SIG-M5 treated with dmso at 0.1 percent for 504 hours (cell line): ENCODE results near the gene AHRR.
"Not testable (repeated sequence)": the region's sequence is repeated elsewhere in the genome, so short reads cannot be mapped to it uniquely, and the experiment has no call there.

Source experiments
- DNase-seq: peaks from one replicate; lab custom pipeline; 2025; ENCODE audit not compliant: unreplicated experiment; lab: John Stamatoyannopoulos, UW

AHRR gene

DNA sequence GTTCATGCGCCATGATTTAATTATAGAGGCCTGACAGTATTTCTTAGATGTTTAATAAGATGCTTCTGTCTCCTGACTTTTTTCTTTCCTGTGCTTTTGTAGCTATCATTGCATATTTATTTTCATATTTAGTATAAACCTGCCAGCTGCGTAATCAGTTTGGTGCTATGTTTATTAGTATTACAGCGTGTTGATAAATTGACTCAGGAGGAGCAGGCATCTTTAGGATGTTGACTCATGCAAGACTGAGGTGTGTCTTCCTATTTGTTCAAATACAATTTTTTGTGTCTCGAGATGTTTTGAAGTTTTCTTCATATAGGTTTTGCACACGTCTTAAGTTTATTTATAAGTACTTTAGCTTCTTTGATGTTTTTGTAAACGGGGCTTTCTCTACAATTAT lies 85.5 kb downstream of the AHRR start:
- DNase-seq: no peak

DNA sequence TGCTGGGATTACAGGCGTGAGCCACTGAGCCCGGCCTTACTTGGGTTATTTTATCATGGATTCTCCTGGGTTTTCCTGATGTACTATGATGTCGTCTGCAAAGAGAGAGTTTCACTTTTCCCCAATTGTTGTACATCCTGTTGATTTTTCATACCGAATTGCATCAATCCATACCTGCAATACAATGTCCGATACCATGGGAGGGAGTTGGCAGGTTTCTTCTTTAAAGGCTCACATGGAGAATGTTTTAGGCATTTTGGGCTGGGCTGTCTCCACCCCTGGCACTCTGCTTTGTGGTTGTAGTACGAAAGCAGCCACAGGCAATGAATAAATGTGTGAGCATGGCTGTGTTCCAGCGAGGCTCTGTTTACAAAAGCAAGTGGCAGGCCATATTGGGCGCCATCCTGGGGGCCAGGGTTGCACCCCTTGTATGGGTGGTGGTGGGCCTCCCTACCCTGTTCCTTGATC lies 86.3 kb downstream of the AHRR start:
- no peak for DNase-seq

DNA sequence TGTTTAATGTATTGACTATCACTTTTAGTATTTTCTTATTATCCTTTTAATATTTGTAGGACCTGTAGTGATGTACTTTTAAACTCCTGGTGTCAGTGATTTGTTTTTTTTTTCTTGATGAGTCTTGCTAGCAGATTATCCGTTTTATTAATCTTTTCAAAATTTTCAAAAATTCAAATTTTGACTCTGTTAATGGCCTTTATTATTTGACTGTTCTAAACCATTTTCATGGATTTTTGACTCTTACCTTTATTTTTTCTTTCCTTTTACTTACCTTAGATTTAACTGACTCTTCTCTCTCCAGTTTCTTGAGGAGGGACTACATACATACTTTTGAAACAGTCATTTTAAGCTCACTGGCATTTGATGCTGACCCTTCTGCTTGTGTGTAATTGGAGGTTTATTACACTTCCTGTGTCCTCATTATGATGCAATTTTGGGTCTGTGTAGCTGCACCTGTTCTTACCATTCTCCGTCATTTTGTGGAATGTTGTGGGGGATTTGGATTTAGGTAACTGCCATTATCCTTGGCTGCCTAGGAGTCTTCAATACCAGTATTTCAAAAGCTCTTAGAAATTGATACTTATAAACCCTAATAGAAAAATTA lies 89.5 kb downstream of the AHRR start:
- no peak for DNase-seq

DNA sequence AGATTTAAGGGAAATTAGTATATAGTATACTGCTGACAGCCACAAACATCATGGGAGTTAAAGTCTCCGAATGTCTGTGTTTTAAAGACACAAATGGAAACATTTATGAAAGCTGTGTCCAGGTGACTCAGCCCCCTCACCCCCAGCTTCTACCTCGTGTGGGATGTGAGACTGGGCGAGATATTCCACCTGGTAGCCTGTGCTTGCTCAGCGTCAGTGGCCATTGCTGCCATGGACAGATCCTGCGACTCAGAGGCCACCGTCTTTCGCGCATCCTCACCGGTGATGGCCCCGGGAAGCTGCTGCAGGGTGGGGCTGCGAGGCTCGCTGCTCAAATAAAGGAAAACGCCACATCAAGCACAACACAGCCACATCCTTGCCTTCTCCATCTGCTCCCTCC lies 90.2 kb downstream of the AHRR start:
- no peak for DNase-seq

DNA sequence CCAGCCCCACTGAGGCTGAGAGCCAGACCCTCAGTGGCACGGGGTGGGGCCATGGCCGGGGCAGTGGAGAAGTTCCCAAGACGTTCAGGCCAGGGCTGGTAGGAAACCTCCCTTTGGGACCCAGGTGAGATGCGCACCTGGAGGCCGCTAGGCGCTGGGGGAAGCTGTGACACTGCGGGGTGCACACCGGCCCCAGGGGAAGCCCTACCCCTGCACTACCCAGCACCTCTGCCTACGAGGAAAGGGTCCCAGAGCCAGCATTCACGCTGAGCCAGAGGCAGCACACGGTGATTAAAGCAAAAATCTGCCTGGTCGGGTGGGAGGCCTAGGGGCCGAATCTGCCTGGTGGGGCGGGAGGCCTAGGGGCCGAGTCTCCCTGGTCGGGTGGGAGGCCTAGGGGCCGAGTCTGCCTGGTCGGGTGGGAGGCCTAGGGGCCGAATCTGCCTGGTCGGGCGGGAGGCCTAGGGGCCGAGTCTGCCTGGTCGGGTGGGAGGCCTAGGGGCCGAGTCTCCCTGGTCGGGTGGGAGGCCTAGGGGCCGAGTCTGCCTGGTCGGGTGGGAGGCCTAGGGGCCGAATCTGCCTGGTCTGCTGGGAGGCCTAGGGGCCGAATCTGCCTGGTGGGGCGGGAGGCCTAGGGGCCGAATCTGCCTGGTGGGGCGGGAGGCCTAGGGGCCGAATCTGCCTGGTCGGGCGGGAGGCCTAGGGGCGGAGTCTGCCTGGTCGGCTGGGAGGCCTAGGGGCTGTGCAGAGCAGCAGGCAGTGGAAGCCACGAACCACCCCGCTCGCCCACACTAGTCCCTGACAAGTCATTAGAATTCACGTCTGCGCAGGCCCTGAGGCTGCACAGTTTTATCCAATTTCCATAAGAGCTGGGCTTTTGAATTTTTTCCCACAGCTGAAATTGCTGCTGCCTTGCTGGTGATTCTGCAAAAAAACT lies 93.7 kb downstream of the AHRR start:
- not testable (repeated sequence) for DNase-seq

DNA sequence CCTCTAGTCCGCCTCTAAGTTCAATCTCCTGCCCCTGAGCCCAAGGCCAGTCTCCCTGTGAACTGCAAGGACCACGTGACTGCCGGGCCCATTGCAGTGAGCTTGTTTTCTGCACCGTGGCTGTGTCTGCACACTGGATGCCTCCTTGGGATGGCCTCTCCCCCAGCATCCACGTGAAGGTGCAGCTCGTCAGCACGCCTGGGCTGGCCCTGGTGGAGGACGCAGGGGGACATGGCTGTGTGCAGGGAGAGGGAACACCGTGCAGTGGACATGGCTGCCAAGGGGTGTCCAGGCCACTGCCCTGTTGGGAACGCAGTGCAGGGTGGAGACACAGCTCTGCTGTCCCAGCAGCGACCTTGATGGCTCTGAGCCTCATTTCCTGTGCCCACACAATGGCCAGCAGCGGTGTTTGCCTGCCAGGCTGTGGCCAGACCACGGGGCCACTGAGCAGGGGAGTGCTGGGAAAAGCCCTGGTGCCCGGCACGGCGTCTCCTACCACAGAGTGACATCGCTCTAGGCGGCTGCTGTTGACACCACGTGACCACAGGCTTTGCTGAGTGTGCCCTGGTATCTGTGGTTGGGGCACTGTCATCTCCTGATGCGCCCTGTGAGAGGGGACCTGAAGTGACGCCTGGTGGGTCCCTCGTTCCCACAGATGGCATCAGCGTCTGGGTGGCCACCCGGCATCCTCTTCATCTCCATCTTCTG lies 94.6 kb downstream of the AHRR start:
- no peak for DNase-seq

DNA sequence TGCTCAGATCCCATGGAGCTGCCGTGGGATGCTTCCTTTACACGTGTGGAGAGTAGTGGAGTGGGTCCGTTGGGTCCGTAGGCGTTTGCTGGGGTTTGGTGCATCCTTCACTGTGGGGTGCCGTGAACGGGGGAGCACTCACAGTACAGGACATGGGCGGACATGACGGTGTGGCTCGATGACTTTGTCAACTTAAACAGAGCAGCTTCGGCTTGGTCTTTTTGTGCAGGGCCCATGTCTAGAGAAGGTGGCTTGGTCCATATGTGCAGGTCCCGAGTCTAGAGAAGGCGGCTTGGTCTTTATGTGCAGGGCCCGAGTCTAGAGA lies 95.1 kb downstream of the AHRR start:
- DNase-seq: no peak

DNA sequence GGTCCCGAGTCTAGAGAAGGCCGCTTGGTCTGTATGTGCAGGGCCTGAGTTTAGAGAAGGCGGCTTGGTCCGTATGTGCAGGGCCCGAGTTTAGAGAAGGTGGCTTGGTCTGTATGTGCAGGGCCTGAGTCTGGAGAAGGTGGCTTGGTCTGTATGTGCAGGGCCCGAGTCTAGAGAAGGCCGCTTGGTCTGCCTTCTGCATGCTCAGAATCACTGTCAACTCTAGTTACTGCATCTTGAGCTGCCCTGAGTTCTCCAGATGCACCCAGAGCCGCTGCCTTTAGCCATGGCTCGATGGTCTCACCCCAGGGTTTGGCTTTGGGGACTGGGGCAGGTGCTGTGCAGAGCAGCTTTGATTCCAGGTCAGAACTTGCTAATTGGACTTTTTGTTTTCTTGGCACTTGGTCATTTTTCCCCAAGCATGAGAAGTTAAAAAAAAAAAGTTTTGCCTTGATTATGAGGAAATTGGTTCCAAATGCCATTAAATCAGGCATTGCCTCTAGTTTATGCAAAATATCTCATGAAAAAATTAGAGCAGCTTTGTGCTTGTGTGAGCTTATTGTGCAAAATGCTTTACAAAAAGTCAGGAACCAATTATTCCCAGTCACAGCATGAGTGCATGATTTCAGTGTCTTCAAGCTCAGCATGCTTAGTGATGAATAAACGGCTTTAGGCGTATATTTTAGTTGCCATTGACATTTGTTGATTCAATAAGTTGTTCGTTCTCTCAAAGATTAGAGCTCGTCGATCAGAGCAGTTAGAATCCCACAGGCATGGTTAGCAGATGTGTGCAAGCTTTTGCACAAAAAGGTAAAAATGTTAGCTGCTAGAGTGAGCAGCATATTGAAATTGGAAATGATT lies 96.0 kb downstream of the AHRR start:
- no peak for DNase-seq

DNA sequence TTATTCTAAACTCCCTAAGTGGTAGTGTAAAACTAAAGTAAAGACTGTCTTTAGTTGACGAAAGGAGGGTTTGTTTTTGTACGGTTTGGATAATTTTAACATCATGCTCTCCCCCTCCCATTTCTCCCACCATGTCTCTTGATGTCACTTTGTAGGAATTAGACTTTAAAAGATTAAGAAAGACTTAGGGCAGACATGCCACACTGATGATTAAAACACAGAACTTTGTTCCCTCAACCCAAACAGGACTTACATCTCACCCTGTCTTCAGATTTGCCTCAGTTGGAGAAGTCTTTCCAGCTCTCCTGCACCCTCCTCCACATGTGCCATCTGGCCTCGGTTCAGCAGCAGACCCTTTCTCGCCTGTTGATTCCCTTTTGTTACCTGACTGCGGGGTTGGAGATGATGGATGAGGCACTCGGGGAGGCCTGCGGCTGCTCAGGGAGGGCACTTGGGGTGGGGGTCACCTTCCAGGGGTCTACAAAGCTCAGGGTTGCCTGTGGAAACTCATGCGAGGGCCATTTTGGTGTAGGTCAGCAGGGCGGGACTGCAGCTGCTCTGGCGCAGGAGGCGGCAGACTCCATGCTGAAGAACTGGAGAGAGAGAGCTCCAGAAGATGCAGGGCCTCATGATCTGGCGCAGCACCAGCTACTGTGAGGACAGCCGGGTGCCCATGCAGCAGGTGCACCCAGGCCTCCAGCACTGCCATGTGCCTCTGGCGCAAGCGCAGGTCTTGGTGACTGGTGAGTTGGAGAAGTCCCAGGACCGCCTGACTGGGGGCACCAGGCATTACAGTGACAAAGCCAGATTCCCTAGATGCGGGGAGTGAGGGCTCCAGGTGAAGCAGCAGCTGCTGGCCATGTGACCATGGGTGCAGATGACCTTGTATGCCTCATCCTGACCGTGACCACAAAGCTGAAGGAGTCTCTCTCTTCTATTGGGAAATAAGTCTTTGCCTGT lies 96.9 kb downstream of the AHRR start:
- DNase-seq: peak; percentile 28

DNA sequence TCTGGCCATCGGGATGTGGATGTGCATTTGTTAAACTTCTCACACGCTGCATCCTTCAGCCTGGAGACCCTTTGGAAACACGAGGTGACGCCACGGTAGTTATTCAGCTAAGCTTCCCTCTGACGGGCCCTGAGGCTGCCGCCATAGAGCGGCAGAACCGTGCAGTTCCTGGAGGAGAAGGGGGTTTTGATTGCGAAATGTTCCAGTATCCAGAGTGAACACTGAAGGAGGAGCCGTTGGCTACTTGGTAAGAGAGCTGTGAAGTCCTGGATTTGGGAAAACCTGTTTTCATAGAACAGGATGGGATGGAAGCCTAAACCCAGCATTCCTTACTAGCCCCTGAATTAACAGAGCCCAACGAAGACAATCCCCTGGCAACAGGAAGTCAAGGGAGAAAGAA lies 98.5 kb downstream of the AHRR start:
- DNase-seq: no peak

DNA sequence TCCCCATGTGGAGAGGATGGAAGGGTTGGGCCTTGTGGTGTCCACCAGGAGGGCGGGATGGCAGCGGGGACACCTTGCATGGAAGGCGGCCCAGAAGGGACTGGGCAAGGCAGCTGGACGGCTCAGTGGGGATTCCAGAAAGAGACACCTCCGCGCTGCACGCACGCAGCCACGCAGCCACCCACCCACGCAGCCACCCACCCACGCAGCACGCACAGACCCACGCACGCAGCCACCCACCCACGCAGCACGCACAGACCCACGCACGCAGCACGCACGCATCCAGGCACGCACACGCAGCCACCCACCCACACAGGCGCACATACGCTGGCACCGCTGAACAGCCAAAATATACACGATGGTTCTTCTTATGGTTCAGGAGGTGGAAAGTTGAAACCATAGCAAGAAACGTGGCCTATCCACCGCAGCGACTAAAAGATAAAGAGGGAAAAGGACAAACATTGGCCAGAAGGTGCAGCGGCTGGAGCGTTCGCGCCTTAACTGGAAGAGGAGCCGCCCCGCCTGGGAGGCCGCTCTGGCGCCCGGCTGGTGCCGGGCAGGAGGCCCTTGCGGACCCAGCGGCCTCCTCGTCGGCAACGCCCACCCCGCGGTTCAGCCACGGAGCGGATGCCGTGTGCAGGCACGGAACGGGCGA lies 99.2 kb downstream of the AHRR start:
- DNase-seq: no peak

DNA sequence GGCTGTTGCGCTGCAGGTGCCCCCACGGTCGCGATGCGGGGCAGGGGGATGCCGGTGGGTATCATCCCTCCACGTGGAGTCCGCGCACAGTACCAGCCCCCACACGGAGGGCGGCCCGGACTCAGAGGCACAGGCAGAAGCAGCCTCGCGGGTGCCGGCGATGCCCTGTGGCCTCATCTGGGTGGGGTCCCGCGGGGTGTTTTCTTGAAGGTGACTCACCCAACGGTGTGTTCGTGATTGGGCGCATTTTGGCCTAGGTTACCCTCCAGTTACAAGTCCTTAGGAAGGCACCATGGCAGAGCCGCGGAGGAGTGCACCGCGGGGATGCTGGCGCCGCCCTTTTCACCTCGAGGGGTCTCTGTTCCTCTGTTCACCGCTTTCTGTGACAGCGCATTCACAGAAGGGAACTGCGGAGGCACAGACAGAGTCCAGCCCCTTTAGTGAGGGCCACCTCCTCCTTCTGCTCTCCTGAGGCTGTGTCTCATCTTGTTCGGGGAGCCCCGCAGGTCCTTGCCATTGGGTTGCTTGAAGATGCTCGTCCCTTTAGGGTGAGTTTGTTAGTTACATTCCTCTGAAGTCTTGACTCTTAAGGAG lies 99.9 kb downstream of the AHRR start:
- DNase-seq: no peak

DNA sequence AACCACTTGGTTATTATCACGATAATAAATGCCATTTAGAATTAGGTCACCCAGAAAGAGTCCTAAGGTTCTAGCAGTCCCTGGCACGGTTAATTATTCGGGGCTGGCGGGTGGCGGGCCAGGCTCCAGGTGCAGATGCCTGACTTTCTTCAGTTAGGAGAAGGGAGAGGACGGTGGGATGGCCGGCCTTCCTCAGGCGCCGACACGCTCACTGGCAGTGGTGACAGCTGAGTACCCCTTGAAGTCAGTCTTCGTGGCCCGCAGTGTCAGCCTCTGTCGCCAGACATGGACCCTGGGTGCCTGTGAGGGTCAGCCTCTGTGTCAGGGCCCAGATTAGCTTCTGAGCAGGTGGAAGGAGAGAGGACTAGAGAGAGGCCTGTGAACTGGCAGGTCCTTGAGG lies 100.4 kb downstream of the AHRR start:
- no peak for DNase-seq

DNA sequence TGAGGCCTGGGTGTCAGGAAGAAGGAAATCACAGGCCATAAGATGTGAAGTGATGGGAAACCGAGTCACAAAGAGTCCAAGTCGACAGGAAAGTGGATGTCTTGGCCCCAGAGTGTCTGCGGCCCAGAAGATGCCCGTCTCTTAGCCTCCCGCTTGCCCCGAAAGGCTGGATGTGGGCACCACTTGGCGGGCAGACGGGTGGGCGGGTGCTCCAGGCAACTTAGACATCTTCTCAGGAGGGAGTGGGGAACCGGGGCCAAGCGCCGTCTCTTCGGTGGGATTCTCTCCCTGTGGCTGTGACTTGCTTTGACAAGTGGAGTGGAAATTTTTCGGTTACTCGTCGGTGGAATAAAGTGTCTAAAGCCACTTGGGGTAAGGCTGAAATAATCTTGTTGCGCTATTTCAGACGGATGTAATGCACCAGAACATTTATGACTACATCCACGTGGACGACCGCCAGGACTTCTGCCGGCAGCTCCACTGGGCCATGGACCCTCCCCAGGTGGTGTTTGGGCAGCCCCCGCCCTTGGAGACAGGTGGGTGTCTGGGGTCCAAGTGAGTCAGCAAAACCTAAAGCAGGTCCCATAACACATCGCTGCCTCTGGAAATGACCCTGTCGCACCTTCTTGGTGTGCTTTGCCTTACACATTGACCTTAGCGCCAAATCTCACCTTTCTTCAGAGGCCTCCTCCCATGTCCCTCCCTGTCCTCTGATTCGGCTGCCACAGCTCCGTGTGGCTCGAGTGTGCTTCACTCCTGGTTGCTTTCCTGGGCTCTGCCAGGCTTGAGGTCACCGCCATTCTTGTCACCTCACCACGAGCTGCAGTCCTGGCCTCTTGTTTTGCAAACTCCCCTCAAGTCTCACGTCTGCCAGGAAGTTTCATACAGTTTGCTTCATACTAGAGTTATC lies 101.1 kb downstream of the AHRR start:
- peak; percentile 31 for DNase-seq

DNA sequence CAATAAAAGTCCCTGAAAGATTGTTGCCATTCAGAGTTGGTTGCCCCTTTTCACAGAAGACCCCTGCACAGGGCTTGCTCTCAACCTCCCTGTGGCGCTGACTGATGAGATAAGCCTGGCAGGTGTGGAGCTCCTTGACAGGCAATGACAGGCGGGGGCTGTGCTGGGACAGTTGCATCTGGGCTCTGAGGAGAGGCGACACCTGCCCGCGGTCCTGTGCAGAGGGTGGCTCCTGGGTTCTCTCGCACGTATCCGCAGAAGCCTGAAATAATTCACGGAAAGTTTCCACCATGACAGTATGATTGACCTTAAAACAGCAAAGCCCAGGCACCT lies 101.7 kb downstream of the AHRR start:
- DNase-seq: no peak

DNA sequence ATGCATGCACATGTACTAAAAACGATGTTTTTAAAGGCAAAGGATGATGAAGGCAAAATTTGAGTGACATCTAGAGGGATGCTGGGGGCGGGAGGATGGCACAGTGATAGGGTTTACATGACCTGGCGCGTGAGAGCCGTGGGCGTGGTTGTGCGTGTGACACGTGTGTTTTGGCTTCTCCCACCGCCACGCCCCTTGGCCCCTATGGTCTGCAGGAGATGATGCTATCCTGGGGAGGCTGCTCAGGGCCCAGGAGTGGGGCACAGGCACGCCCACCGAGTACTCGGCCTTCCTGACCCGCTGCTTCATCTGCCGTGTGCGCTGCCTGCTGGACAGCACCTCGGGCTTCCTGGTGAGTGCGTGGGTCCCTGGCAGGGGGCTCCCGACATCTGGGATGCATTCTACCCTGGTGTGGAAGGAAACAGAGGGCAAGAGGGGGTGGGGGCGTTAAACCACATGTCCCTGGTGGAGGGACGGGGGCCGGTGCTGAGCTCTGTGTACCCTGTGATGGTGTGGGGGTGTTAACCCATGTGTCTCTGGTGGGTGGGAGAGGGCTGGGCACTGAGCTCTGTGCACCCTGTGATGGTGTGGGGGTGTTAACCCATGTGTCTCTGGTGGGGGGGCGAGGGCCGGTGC lies 102.2 kb downstream of the AHRR start:
- DNase-seq: no peak

DNA sequence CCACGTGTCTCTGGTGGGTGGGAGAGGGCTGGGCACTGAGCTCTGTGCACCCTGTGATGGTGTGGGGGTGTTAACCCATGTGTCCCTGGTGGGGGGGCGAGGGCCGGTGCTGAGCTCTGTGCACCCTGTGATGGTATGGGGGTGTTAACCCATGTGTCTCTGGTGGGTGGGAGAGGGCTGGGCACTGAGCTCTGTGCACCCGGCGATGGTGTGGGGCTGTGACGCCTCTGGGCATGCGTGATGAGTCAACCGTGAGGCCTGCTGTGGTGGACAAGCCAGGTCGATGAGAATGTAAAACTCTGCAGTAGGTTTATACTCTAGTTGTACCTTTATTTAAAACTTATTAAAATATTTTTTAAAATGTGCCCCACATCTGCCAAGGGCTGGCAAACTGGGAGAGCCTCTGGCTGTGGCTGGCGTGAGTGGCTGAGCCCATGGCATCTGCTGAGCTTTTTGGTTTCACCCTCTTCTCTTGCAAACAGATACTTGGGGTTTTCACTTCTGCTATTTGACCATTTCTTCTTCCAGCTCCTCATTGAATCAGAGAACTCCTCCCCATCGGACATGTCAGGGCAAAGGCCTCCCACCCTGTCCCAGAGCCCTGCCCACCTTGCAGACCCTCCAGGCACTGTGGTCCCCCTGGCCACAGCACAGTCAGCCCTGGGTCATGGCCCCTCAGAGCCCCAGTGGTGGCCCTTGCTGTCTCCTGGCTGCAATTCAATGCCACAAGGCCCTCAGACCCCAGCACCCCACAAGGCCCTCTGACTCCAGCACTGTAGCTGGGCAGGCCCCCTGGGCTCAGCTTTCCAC lies 103.0 kb downstream of the AHRR start:
- peak; percentile 68 for DNase-seq
